ENCODE results near the gene COX6A2.

- TF ChIP-seq, protein P1, sequence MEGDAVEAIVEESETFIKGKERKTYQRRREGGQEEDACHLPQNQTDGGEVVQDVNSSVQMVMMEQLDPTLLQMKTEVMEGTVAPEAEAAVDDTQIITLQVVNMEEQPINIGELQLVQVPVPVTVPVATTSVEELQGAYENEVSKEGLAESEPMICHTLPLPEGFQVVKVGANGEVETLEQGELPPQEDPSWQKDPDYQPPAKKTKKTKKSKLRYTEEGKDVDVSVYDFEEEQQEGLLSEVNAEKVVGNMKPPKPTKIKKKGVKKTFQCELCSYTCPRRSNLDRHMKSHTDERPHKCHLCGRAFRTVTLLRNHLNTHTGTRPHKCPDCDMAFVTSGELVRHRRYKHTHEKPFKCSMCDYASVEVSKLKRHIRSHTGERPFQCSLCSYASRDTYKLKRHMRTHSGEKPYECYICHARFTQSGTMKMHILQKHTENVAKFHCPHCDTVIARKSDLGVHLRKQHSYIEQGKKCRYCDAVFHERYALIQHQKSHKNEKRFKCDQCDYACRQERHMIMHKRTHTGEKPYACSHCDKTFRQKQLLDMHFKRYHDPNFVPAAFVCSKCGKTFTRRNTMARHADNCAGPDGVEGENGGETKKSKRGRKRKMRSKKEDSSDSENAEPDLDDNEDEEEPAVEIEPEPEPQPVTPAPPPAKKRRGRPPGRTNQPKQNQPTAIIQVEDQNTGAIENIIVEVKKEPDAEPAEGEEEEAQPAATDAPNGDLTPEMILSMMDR (IDR thresholded peaks at IDR 0.05) = no peak
- no peak for TF ChIP-seq POLR2A (IDR thresholded peaks at IDR 0.05)
These were observed 2.4 kb upstream of the COX6A2 start for GRCh38 chr16:31430380-31431052.

All from tibial nerve (tissue), 3 donors.